GM12865 (cell line): ENCODE data around the gene TSPAN17.

Source experiments
- DNase-seq: peaks from one replicate; pipeline ENCODE4 v3.0.0; 2010; ENCODE audit warnings: low read depth
- H3K4me3 ChIP-seq: 2 replicates; pipeline ENCODE4 v1.5.1; 2011; ENCODE audit warnings: mild to moderate bottlenecking, low read depth, low read length, control low read depth
- TF ChIP-seq, protein P1 (sequence below): IDR thresholded peaks from 2 replicates; pipeline ENCODE4 v1.5.1; 2011; ENCODE audit warnings: low read length, control low read depth, low read depth, inconsistent platforms; ENCODE audit not compliant: insufficient read depth; ENCODE audit errors: missing control alignments

TSPAN17 gene

DNA sequence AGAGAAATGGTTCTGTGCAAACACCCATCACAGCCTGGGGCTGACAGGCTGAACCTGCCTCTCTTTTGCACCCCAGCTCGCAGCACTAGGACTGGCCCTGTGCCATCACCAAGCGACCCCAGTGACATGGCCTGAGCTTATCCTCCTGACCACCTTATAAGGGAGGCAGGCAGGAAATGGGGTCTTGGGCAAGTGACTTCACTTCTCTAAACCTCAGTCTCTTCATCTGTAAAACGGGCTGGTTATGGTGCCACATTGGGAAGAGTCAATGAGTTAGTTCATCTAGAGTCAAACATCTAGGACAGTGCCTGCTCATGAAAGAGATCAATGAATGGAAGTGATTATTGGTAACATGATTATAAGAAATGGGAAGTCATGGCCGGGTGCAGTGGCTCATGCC is 23.1 kb upstream of the TSPAN17 start:
- TF ChIP-seq, protein P1, sequence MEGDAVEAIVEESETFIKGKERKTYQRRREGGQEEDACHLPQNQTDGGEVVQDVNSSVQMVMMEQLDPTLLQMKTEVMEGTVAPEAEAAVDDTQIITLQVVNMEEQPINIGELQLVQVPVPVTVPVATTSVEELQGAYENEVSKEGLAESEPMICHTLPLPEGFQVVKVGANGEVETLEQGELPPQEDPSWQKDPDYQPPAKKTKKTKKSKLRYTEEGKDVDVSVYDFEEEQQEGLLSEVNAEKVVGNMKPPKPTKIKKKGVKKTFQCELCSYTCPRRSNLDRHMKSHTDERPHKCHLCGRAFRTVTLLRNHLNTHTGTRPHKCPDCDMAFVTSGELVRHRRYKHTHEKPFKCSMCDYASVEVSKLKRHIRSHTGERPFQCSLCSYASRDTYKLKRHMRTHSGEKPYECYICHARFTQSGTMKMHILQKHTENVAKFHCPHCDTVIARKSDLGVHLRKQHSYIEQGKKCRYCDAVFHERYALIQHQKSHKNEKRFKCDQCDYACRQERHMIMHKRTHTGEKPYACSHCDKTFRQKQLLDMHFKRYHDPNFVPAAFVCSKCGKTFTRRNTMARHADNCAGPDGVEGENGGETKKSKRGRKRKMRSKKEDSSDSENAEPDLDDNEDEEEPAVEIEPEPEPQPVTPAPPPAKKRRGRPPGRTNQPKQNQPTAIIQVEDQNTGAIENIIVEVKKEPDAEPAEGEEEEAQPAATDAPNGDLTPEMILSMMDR = no peak
- no peak overlapping the region for H3K4me3 ChIP-seq
- DNase-seq = no peak

DNA sequence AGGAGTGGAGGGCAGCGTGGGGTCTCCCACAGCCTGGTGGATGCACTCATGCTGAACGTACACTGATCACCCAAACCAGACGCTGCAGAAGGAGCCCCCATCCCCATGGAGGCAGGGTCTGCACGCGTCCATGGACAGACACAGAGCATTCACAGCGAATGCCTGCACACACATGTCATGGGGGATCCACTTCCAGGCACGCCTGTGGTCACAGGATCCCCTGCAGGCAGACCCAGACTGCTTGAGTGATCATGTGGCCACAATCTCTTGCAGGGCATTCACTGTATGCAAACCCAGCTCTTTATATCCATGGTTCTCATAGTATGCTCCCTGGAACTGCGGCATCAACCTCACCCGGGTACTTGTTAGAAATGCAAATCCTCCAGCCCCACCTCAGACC is 22.3 kb upstream of the TSPAN17 start:
- H3K4me3 ChIP-seq = no peak overlapping the region
- DNase-seq = no peak
- TF ChIP-seq, protein P1 = no peak

DNA sequence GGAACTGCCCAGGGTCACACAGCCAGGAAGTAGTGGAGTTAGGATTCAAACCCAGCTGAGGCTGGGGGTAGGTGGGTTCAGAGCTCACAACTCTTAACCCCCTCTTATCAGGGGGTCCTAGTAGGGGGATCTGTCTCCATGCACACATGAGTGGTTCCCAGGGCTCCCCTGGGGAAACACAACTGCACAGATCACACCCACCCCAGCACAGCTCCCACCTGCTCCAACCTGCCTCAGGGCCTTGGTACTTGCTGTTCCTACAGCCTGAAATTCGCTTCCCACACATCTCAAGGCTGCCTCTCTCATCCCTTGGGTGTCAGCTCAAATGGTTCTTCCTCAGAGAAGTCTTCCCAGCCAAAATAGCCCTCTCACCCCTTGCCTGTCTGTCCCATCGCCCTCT is 21.8 kb upstream of the TSPAN17 start:
- TF ChIP-seq, protein P1 = no peak
- no peak for DNase-seq
- no peak overlapping the region for H3K4me3 ChIP-seq

DNA sequence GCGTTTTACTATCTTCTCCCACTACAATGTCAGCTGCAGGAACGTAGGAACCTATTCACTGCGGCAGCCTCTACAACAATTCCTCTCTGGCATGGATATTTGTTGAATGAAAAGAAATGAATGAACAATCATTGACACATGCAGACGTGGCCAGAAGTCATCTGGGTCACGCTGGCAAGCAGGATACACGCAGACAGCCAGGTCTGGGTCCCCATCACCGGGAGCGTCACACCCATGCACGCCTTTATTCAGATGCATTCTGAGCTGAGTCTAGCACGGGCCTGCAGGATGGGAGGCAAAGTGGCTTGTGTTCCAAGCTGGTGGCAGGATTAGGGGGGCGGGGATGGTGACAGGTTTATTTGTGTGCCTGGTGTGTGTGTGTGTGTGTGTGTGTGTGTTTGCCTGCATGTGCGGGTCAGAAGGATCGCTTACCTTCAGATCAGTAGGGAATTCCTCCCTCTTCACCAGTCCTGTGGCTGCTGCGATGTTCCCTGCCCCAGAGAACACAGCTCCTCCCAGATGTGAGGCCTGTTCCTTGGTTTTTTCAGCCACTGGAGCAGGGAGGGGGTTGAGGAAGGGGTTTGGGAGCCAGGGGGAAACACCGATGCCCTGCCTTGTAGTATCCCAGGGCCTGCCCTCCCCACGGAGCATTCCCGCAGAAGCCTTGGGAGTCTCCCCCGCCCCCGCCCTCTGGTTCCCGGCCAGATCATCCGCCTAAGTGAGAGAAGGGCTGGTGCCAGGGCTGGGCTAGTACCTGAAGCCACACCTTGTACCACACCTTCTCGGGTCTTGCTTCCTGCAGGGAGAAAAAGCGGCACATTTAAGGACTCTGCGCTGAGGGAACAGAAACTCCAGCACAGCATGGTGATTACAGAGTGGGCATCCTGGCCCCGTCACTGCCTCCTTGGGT is 21.1 kb upstream of the TSPAN17 start:
- TF ChIP-seq, protein P1 = no peak
- no peak for DNase-seq
- no peak overlapping the region for H3K4me3 ChIP-seq

DNA sequence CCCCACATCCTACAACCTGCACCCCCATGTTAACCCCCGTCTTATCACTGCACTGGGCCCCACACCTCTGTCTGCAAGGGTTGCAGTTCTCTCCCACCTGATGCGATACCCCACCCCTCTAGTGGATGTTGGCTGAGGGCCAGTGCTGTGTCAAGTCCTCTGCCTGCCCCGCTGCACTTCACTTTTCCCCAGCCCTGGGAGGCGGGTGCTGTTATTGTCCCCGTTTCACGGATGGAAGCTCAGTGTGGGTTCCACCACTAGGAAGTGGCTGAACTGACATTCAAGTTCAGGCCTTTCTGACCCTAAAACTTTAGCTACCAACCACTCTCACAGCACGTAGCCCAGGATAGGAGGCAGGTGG is 20.4 kb upstream of the TSPAN17 start:
- TF ChIP-seq, protein P1 = no peak
- DNase-seq = no peak
- no peak overlapping the region for H3K4me3 ChIP-seq

DNA sequence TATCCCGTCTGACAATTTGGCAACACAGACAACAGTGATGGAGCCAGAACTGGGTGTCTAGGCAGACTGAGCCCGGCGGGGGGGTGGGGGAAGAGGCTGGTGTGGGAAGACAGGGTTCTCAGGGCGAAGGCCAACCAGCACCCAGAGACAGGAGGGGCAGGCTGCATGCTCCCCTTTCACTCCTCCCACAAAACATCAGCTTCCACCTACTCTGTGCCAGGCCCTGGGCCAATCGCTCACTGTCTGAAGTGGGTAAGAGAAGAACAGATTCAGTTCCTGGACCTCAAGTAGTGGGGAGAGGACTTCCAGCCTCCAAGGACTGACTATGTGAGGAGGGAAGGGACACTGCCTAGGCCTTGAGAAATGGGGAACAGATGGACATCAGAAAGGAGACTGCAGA is 19.7 kb upstream of the TSPAN17 start:
- no peak for DNase-seq

More for the DNA sequence above, 19.7 kb upstream of the TSPAN17 start:
- no peak overlapping the region for H3K4me3 ChIP-seq
- TF ChIP-seq, protein P1 = no peak
